HG02852 (cell line): ENCODE measurements around the gene RHOG.
"Not testable (repeated sequence)": the region's sequence is repeated elsewhere in the genome, so short reads cannot be mapped to it uniquely, and the experiment has no call there.

Source experiments
- ATAC-seq: cut with Tn5 transposase; IDR thresholded peaks from one replicate; pipeline ENCODE4 v1.9.1; 2021; ENCODE audit warnings: mild to moderate bottlenecking, moderate library complexity; ENCODE audit not compliant: unreplicated experiment

The RHOG gene

DNA sequence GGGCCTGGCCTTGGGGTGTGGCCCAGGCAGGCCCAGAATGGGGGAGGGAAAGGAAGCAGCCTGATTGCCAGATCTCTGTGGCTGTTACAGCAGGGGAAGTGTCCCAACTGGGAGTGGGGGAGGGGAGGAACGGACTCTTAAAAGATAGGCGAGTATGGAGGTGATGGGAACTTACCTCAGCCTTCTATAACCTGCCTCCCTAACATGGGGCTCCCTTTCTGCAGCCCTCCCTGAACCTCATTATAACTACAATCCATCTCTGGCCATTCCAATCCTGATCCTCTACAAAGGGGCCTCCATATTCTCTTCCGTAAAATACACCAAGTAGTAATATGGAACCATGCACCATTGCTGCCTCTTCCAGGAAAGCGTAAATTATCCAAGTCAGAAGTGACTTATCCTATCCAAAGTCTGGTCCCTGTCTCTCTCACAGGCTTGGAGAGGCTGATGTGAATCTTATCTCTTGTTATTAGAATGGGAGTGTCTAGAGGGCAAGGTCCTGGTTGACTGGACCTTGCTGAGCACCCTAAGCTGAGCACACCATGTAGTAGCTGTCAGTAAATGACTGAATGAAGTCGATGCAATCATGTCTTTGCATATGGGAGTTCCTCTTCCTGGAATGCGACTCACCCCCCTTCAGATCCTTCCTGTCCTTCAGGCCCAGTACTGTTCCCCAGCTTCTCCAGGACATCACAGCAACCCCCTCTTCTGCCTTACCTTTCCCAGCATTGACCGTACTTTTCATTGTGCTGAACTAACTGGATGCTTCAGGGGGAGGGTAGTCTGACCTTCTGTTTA lies 5.9 kb downstream of the RHOG start:
- no peak for ATAC-seq

DNA sequence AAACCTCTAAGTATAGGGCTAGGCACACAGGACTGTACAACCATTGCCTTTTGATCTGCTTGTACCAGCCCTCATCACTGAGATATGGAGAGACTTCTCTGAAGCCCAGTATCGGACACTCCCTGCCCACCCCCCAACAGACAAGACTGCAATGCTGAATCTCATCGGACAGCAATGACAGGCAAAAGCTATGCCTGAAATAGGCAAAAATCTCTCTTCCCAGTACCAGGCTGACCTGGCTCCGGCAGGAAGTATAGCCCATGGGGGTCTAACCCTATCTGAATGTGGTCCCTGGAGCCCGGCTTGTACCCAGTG lies 6.5 kb downstream of the RHOG start:
- ATAC-seq = no peak

DNA sequence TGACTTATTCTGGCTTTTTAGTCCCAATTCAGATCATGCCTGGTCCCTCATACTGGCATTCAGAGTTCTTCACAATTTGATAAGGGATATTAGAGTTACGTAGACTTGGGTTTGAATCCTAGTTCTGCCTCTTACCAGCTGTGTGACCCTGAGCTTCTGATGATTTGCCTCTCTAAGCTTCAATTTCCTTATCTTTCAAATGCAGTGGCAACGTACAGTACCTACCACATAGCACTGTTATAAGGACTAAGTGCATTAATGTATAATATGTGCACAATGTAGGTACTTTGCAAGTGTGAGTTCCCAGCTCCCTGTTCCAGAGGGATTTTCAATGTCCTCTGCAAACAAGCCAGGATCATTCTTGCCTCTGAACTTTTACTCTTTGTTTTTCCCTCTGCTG lies 7.3 kb downstream of the RHOG start:
- ATAC-seq = no peak

DNA sequence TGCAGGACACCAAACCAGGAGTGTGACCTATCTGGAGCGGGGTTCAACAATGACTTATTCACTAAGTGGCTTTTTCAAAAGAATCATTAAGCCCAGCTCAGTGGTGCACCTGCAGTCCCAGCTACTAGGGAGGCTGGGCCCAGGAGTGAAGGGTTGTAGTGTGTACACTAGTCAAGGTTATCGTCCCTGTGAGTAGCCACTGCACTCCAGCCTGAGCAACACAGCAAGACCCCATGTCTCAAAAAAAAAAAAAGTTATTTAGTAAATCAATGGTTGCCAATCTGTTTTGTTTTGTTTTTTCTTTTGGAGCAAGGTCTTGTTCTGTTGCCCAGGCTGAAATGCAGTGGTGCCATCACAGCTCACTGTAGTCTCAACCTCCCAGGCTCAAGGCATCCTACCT lies 7.9 kb downstream of the RHOG start:
- no peak for ATAC-seq

DNA sequence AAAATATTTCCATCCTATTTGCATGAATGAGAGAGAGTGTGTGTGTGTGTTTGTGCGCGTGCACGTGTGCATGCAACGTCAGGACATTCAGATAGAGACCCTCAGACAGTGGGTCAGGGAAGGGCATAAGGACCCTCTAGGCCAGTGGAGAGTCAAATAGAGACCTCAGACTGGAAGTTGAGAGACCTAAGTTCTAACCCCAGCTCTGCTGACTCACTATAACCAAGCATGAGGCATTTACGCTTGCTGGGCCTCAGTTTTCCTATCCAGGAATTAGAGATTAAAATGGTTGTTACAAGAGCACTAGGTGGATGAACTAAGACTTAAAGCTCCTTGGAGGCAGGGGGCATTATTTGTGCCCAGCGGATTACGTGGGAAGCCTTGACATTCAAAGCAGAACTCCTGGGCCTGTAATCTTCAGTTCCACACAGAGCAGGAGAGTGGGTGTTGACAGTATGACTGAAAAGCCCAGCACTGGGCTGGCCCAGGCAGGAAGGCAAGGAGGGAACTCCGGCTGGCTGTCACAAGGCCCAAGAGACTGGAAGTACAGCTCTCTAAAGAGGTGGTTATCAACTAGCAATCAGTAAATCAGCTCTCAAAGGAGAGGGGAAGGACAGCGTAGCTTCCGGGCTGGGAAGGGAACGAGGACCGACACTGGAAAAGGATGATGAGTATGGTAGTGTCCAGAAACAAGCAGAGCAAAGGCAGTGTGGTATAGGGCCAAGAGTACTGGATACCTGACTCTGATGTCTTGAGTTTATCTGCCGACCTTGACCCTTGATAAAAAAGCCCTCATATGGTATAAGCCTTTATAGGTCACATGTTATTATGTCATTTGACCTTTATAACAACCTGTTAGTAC lies 9.2 kb downstream of the RHOG start:
- ATAC-seq = no peak

DNA sequence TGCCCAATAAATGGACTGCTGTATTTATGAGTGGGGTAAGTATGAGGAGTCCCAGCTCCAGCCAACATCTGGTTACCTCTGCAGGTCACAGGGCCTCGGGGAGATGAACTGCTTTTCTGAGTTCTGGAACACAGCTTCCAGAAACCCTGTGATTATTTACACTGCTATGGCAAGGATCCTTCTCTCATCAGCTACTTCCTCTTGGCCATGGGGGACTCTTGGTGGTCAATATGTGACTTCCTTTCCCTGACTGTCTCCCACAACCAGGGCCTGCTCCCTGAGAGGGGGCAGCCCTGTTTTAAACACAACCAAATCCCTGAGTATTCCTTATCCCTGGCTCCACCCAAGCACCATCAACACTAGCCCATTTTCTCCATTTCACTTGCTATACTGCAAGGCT lies 10.0 kb downstream of the RHOG start:
- ATAC-seq = no peak

DNA sequence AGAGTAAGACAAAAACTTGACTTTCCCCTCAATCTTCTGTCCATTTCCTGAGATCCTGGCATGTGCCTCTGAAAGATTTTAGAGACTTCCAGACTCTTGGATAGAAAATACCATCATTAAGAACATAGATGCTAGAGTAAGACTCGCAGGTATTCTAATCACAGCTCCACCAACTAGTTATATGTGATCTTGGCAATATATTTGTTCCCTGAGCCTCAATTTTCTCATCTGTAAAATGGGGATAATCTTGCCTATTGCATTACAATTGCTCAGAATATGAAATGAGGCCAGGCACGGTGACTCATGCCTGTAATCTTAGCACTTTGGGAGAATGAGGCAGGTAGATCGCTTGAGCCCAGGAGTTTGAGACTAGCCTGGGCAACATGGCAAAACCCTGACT lies 10.7 kb downstream of the RHOG start:
- no peak for ATAC-seq

DNA sequence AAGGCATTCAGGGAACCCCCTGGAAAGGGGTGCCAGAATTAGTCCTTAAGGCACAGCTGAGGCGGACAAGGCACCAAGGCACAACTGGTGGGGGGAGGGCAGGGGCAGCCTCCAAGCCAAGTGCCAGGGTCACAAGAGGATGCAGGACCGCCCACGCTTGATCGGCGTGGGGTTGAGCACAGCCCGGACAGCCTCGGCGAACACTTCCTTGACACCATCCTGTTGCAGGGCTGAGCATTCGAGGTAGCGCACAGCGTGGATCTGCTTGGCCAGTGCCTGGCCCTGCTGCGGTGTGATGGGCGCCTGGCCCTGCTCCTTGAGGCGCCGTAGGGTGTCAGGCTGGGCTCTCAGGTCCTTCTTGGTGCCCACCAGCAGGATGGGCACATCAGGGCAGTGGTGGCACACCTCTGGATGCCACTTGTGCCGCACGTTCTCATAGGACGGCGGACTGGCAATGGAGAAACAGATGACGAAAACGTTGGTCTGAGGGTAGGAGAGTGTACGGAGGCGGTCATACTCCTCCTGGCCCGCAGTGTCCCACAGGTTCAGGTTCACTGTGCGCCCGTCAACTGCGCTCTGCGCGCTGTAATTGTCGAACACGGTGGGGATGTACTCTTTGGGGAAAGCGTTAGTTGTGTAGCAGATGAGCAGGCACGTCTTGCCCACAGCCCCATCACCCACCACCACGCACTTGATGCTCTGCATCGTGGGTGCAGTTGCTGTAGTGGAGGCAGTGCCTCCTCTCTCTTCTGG lies 13.1 kb downstream of the RHOG start:
- ATAC-seq = no peak

DNA sequence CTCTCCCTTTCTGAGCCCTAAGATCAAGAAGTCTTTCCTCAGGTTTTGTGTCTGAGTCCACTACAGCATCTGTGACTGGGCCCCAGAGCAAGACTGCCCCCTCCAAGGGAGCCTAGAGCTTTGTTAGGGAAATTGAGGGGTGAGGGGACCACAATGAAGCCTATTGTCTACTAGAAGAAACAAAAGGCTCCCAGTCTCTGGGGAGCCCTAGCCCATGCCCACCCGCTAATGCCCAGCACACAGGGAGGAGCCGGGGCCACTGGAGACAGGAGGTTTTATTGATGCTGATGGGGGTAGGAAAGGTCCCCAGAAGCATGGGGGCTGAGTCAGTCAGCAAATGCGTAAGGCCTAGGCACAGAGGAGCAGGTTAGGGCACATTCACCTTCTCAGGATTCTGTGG lies 14.0 kb downstream of the RHOG start:
- no peak for ATAC-seq

DNA sequence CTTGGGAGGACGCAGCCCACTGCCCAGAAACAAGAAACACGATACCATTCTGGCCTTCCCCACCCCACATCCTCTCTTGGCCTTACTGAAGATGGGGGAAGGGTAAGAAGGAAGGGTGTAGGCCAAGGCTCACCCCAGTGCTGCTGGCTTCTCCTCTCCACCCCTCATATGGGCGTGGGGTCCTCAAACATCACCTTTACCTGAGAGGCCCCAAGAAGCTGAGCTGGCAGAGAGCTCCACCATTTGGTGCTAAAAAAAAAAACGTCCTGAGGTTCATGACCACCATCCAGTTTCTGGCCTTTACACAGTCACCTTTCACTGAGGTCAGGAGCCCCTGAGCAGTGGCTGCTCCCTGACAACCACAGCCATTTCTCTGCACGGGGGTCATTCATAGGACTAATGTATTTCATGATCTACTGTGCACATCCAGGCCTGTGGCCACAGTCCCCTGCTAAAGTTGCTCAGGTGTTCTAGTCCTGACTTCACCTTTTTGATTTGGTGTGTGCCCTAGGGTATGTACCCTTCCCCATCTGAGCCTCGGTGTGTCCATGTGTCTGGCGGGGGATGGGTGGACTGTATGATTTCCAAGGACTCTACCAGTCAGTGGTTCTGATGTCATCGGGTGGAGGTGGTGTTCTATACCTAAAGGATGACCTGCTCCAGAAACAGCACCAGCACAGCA lies 15.1 kb downstream of the RHOG start:
- no peak for ATAC-seq

DNA sequence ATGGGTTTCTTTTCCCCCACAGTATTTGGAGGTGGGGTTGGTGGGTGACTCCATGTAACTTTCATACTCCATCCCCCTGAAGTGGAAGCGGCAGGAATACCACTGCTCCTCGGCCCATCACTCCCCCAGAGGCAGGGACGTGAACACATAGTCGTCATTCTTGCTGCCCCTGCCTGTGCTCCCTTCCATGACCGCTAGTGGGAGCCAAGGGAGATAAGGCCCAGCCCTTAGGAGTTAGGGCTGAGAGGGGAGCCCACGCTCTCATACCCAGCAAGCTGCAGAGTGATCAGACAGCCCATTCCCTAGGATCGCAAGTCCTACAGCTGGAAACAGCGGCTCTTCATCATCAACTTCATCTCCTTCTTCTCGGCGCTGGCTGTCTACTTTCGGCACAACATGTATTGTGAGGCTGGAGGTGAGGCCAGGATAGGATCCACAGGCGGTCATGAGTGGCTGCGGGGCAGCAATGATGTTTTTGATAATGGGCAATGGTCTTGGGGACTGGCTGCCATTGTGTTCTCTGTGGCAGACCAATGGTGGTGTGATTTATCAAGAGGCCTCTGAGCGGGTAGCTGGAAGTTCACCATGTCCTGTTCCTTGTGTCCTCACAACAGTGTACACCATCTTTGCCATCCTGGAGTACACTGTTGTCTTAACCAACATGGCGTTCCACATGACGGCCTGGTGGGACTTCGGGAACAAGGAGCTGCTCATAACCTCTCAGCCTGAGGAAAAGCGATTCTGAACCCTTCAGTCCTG lies 15.9 kb downstream of the RHOG start:
- peak; percentile 85 for ATAC-seq

DNA sequence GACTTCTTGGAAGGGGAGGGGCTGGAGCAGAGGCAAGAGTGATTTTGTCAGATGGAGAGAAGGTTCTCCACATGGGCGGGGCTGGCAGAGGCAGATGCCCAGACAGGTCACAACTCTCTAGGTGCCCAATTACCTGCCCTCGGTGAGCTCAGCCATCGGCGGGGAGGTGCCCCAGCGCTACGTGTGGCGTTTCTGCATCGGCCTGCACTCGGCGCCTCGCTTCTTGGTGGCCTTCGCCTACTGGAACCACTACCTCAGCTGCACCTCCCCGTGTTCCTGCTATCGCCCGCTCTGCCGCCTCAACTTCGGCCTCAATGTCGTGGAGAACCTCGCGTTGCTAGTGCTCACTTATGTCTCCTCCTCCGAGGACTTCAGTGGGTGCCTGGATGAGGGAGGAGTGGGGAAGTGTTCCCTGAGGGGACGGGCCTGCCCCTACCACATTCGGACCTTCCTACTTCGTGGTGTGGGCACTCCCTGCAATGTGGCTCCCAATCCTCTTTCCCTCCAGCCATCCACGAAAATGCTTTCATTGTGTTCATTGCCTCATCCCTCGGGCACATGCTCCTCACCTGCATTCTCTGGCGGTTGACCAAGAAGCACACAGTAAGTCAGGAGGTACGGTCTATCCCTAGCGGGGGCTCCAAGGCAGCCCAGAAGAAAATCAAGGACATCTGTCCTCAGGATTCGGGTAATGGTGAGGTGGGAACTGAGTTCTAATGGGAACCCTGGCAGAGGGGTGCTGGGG lies 16.8 kb downstream of the RHOG start:
- ATAC-seq = no peak

DNA sequence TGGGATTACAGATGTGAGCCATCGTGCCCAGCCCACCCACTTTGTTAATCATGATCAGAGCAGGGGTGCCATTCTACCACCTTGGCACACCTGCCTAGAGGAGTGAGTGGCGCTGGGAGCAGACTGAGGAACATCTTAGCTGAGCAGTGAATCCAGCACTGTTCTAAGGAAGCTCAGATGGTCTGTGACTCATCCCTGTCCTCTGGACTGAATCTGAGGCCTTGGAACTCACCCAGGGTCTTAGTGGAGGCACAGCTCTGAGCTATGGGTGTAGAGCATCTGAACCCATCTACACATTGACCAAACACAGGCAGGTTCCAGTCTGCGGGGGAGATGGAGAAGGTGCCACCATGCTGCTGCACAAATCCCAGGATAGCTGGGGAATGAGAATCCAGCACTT lies 17.5 kb downstream of the RHOG start:
- no peak for ATAC-seq

DNA sequence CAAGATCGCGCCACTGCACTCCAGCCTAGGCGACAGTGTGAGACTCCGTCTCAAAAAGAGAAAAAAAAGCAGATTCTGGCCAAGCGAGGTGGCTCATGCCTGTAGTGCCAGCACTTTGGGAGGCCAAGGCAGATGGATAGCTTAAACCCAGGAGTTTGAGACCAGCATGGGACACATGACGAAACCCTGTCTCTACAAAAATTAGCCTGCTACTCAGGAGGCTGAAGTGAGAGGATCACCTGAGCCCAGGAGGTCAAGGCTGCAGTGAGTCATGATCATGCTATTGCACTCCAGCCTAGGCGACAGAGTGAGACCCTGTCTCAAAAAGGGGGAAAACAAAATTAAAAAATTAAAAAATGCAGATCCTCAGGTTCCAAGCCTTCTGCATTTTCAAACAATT lies 18.4 kb downstream of the RHOG start:
- ATAC-seq = no peak

DNA sequence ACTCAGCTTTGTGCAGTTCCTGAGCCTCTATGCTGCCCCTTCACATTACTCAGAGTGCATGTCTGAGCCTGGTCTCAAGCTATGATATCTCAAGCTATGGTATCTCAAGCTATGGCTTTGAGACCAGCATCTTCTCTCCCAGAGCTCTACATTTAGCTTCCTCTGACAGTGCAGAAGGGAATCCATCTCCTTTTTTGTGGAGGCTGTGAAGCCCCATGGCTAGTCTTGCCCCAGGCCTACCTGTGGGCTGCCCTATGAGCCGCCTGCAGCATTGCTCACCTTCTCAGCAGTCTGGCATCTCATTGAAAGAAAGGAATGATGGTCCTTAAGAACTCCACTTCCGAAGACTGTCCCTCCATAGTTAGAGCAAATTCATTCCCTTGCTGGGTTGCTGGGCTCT lies 19.8 kb downstream of the RHOG start:
- ATAC-seq = no peak

DNA sequence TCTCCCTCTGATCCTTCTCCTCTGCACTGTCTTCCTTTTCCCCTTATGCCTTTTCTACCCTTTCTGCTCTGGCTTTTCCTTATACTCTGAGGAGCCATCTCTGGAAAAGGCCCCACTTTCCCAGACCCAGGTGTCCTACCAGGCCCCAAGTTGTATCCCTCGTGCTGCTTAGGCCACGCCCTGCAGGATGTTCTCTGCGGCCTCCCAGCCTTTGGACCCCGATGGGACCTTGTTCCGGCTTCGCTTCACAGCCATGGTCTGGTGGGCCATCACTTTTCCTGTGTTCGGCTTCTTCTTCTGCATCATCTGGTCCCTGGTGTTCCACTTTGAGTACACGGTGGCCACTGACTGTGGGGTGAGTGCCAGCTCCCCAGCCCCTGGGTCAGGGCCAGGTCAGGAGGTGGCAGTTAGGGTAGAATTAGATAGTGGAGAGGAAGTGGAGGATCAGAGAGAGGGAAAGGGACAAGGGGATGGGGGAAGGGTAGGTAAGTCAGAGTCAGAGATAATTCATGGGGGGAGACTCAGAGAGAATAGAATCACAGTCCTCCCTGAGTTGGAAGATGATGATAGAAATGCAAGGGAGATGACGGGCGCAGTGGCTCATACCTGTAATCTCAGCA lies 23.5 kb downstream of the RHOG start:
- ATAC-seq = no peak

DNA sequence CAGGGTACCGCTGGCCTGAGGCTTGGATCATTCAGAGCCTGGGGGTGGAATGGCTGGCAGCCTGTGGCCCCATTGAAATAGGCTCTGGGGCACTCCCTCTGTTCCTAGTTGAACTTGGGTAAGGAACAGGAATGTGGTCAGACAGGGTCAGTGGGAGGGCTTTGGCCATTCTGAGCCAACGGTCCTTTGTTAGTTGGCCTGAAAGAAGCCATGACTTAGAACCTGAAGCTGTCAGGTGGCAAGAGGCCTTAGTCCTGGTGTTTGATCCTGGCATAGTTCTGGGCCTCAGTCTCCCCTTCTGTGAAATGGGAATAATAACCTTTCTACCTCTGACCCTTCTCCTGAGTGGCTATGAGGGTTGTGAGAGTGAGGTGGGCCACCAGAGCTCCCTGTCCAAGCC lies 24.1 kb downstream of the RHOG start:
- ATAC-seq = no peak

DNA sequence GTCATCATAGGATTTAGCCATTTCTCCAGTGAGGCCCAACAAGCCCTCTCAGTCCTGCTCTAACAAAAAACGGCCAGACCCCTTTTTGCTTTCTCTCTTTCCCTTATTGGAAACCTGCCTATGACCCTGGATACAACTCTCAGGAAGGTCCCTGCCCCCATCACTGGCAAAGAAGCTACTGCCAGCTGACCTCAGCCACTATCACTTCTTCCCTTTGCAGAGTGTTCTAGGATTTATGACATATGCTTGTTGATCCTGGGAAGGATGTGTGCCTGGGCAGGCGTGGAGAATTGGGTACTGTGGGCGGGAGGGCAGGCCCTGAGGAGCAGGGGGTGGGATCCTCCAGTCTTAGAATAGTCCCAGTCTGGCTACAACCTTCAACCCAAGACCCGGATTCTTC lies 24.9 kb downstream of the RHOG start:
- ATAC-seq = no peak

DNA sequence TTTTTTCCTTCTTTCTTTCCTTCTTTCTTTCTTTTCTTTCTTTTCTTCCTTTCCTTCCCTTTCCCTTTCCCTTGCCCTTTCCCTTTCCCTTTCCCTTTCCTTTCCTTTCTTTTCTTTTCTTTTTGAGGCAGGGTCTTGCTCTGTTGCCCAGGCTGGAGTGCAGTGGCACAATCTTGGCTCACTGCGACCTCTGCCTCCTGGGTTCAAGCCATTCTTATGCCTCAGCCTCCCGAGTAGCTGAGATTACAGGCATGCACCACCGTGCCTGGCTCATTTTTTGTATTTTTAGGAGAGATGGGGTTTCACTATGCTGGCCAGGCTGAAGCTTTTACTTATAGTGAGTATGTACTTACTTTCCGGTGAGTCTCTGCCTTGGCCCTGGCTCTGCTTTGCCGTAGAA lies 25.9 kb downstream of the RHOG start:
- ATAC-seq = not testable (repeated sequence)
